Thyroid gland (tissue), 4 donors: Measurements from ENCODE around the gene OR11H6. TPM values are rescaled to one million over a fixed set of nuclear protein-coding genes. Genes with fewer than 3 reads are reported as not detected.
"Not testable (repeated sequence)": the region's sequence is repeated elsewhere in the genome, so short reads cannot be mapped to it uniquely, and the experiment has no call there.

ENCODE experiments used
- DNase-seq, 2 donors: peaks; one replicate each; pipeline ENCODE4 v3.0.0-alpha.2; 2019
- H3K27ac ChIP-seq, 3 donors: fragments of 200-600 bp; sonication (generic); 1 replicate in 2 of 3; 2 replicates in 1 of 3; pipeline ENCODE4 v1.5.1; 2016 to 2019; ENCODE audit warnings: mild to moderate bottlenecking in 1 of 3, moderate library complexity in 1 of 3
- H3K27me3 ChIP-seq: fragments of 200-600 bp; sonication (generic); one replicate; pipeline ENCODE4 v1.5.1; 2019
- H3K36me3 ChIP-seq, 2 donors: fragments of 200-600 bp; sonication (generic); one replicate each; pipeline ENCODE4 v1.5.1; 2016 to 2019
- H3K4me1 ChIP-seq, 2 donors: fragments of 200-600 bp; sonication (generic); one replicate each; pipeline ENCODE4 v1.5.1; 2017 to 2019
- H3K4me3 ChIP-seq, 3 donors: fragments of 200-600 bp; sonication (generic); replicated peaks in 1 of 3; 1 replicate in 2 of 3; 2 replicates in 1 of 3; pipeline ENCODE4 v1.5.1; 2016; ENCODE audit warnings: mild to moderate bottlenecking in 1 of 3
- H3K9me3 ChIP-seq: fragments of 200-600 bp; sonication (generic); one replicate; pipeline ENCODE4 v1.5.1; 2017
- POLR2A ChIP-seq, 2 donors: fragments of 450-650 bp; IDR thresholded peaks; one replicate each; pipeline ENCODE4 v1.6.1; 2017; ENCODE audit warnings: antibody characterized with exemption in 2 of 2, mild to moderate bottlenecking in 2 of 2, moderate library complexity in 1 of 2
- WGBS, 2 donors: methylation state at CpG; one replicate each; pipeline ENCODE4 v1.1.5; 2017; 5-methylcytosine and 5-hydroxymethylcytosine counted together
- intact Hi-C: fragments of 100-400 bp; cut with DNase I; formaldehyde crosslinking; loops from one replicate; pipeline ENCODE4 v1.15.1; 2023
- small RNA-seq: library from RNA; depleted of rRNA; stranded (forward); fragments of <200 nt; gene quantifications from one replicate; pipeline ENCODE3, GENCODE V24; 2016
- total RNA-seq, 4 donors: library from RNA; depleted of rRNA; stranded (reverse); fragments of >200 nt; gene quantifications; one replicate each; pipeline ENCODE4 v1.2.3, GENCODE V29; 2016
- TF ChIP-seq, protein P1 (sequence below), 6 experiments: fragments of 200-600 bp in 3 of 6; fragments of 450-650 bp in 3 of 6; sonication (generic) in 3 of 6; IDR thresholded peaks; one replicate each; pipeline ENCODE4 v1.5.1; 2016 to 2019; ENCODE audit warnings: antibody characterized with exemption in 6 of 6, mild to moderate bottlenecking in 2 of 6, inconsistent platforms in 1 of 6, moderate library complexity in 1 of 6

OR11H6 gene
- total RNA-seq, 4 donors from 2014 or later: not detected

DNA sequence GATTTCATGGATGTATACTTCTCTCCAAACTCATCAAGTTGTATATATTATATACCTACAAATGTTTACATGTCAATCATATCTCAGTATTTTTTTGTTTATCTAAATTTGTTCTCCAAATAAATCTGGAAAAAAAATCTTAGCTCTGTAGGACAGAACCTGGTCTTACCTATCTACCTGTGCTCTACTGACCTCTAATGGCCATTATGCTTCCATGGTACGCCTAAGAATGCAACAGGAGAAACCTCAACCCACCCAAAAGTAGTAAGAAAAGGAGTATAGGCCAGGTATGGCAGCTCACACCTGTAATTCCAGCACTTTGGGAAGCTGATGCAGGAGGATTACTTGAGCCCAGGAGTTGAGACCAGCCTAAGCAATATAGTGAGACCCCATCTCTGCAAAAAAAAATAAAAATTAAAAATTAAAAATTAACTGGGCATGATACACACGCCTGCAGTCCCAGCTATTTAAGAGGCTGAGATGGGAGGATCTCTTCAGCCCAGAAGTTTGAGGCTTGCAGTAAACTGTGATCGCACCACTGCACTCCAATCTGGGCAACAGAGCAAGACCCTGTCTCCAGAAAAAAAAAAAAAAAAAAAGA, 24.2 kb downstream of the OR11H6 start:
- H3K27me3 ChIP-seq: no peaks in the 10 kb centered on the region
- H3K4me1 ChIP-seq: no peaks in the 10 kb centered on the region
- H3K27ac ChIP-seq: no peak overlapping the region
- H3K4me3 ChIP-seq: no peak overlapping the region
- WGBS, 2 donors: 69 to 72% methylated on average over 3 of the region's 3 CpGs
- intact Hi-C loops: no loop called here
- no peaks in the 10 kb centered on the region for H3K36me3 ChIP-seq
- no peaks in the 10 kb centered on the region for H3K9me3 ChIP-seq
- TF ChIP-seq, protein P1, sequence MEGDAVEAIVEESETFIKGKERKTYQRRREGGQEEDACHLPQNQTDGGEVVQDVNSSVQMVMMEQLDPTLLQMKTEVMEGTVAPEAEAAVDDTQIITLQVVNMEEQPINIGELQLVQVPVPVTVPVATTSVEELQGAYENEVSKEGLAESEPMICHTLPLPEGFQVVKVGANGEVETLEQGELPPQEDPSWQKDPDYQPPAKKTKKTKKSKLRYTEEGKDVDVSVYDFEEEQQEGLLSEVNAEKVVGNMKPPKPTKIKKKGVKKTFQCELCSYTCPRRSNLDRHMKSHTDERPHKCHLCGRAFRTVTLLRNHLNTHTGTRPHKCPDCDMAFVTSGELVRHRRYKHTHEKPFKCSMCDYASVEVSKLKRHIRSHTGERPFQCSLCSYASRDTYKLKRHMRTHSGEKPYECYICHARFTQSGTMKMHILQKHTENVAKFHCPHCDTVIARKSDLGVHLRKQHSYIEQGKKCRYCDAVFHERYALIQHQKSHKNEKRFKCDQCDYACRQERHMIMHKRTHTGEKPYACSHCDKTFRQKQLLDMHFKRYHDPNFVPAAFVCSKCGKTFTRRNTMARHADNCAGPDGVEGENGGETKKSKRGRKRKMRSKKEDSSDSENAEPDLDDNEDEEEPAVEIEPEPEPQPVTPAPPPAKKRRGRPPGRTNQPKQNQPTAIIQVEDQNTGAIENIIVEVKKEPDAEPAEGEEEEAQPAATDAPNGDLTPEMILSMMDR (IDR thresholded peaks at IDR 0.05): no peak
- no peak for TF ChIP-seq POLR2A (IDR thresholded peaks at IDR 0.05)
- no peak for DNase-seq

- H3K36me3 ChIP-seq: no peaks in the 10 kb centered on the region
- no peak overlapping the region for H3K27ac ChIP-seq
- no peaks in the 10 kb centered on the region for H3K9me3 ChIP-seq
- no peaks in the 10 kb centered on the region for H3K4me1 ChIP-seq
- DNase-seq: no peak
- intact Hi-C loops: no loop called here
- TF ChIP-seq, protein P1 (IDR thresholded peaks at IDR 0.05): no peak
- TF ChIP-seq POLR2A (IDR thresholded peaks at IDR 0.05): no peak
- H3K27me3 ChIP-seq: no peaks in the 10 kb centered on the region
- WGBS, 2 donors: 40 to 46% methylated on average over 3 of the region's 3 CpGs
- H3K4me3 ChIP-seq: no peak overlapping the region
Measured at GRCh38 chr14:20262642-20263128, 39.2 kb downstream of the OR11H6 start.

GRCh38 chr14:20264361-20264760, 40.9 kb downstream of the OR11H6 start:
- H3K27me3 ChIP-seq, H3K4me1 ChIP-seq, intact Hi-C loops, H3K27ac ChIP-seq, H3K36me3 ChIP-seq, H3K4me3 ChIP-seq, H3K9me3 ChIP-seq, DNase-seq: not testable (repeated sequence)
- WGBS, 2 donors: 93 to 95% methylated on average over 5 of the region's 5 CpGs

GRCh38 chr14:20274062-20274461, 50.6 kb downstream of the OR11H6 start:
- no peak overlapping the region for H3K27ac ChIP-seq
- intact Hi-C loops: no loop called here
- H3K27me3 ChIP-seq: no peaks in the 10 kb centered on the region
- no peaks in the 10 kb centered on the region for H3K4me1 ChIP-seq
- H3K4me3 ChIP-seq: no peak overlapping the region
- no peak for DNase-seq
- H3K36me3 ChIP-seq: no peaks in the 10 kb centered on the region
- TF ChIP-seq, protein P1 (IDR thresholded peaks at IDR 0.05): no peak
- TF ChIP-seq POLR2A (IDR thresholded peaks at IDR 0.05): no peak
- no peaks in the 10 kb centered on the region for H3K9me3 ChIP-seq
- whole genome bisulfite sequencing, 2 donors: 98 to 99% methylated on average over 2 of the region's 2 CpGs

Small RNA genes within 50 kb of the gene (small RNA-seq; reads per million reads assigned to genes)
- not detected for gene GTF2IP22

Other genes starting within 250 kb of the OR11H6 start
- gene OR4K15, start 248.1 kb upstream of the OR11H6 start, total RNA-seq: not detected
- not detected for gene OR4Q2, start 221.5 kb upstream of the OR11H6 start, total RNA-seq
- gene OR4K14, start 204.4 kb upstream of the OR11H6 start, total RNA-seq: not detected
- not detected for gene OR4K13, start 187.7 kb upstream of the OR11H6 start, total RNA-seq
- not detected for gene OR4L1, start 163.7 kb upstream of the OR11H6 start, total RNA-seq
- not detected for gene OR4K17, start 113.0 kb upstream of the OR11H6 start, total RNA-seq
- not detected for gene OR4N5, start 84.9 kb upstream of the OR11H6 start, total RNA-seq
- not detected for gene OR11G2, start 32.8 kb upstream of the OR11H6 start, total RNA-seq
- gene OR11H7, start 5.3 kb downstream of the OR11H6 start, total RNA-seq: not detected
- gene OR11H4, start 15.6 kb downstream of the OR11H6 start, total RNA-seq: not detected
- gene TTC5, start 82.2 kb downstream of the OR11H6 start, total RNA-seq: 10 to 100 TPM; 15.9 to 44.2 (median 19.2) TPM
- gene CCNB1IP1, start 109.6 kb downstream of the OR11H6 start, total RNA-seq: 100 to 1,000 TPM in 2 of 4 donors, 10 to 100 TPM in 2; 57.2 to 150 (median 92.9) TPM
- gene PARP2, start 119.9 kb downstream of the OR11H6 start, total RNA-seq: 10 to 100 TPM in 2 of 4 donors, 1 to 10 TPM in 2; 8.8 to 14.6 (median 9.7) TPM
- 10 to 100 TPM; 26.6 to 39.3 (median 29.7) TPM for gene TEP1, start 189.8 kb downstream of the OR11H6 start, total RNA-seq
- gene KLHL33, start 212.5 kb downstream of the OR11H6 start, total RNA-seq: 1 to 10 TPM in 1 of 4 donors, under 1 TPM in 3; 0.27 to 2.0 (median 0.36) TPM
- 10 to 100 TPM; 56.7 to 88.8 (median 75.0) TPM for gene OSGEP, start 231.1 kb downstream of the OR11H6 start, total RNA-seq
- gene APEX1, start 231.5 kb downstream of the OR11H6 start, total RNA-seq: 100 to 1,000 TPM; 133 to 179 (median 142) TPM
- gene PIP4P1, start 237.7 kb downstream of the OR11H6 start, total RNA-seq: 10 to 100 TPM; 15.4 to 29.1 (median 23.1) TPM
- gene PNP, start 245.7 kb downstream of the OR11H6 start, total RNA-seq: 10 to 100 TPM; 13.9 to 29.3 (median 18.7) TPM